NCI-H1105 treated with DMSO at 0.1 percent for 48 hours (cell line): Measurements from ENCODE around the gene MYO1A.
A peak's percentile ranks its signal among the peaks of the same experiment; 100 is the strongest.

ENCODE experiments used
- DNase-seq: peaks from one replicate; lab custom pipeline; 2025; lab: John Stamatoyannopoulos, UW

Gene MYO1A

DNA sequence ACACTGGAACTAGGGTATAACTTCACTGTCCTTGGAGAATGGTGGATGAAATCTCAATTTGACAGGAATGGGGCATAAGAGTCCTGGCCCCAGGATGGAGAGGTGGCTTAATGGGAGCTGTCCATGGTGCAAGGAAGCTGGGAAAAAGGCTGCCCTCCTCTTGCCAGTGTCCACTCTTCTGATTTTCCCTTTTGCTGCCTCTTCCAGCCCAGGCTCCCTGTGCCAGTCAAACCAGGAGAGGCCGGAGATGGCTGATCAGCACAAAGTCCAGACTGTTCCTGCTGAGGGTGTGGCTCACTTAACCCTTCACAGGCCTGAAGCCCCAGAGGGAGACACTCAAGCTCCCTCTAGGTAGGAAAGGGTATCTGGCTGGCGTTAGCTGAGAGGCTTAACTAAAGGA lies at the start of gene MYO1A:
Gene MYO1A (minus strand): TSS at position 240 of the 400 bp plus-strand sequence. CDS start 1,806 bp downstream, outside the sequence.
- no peak for DNase-seq

DNA sequence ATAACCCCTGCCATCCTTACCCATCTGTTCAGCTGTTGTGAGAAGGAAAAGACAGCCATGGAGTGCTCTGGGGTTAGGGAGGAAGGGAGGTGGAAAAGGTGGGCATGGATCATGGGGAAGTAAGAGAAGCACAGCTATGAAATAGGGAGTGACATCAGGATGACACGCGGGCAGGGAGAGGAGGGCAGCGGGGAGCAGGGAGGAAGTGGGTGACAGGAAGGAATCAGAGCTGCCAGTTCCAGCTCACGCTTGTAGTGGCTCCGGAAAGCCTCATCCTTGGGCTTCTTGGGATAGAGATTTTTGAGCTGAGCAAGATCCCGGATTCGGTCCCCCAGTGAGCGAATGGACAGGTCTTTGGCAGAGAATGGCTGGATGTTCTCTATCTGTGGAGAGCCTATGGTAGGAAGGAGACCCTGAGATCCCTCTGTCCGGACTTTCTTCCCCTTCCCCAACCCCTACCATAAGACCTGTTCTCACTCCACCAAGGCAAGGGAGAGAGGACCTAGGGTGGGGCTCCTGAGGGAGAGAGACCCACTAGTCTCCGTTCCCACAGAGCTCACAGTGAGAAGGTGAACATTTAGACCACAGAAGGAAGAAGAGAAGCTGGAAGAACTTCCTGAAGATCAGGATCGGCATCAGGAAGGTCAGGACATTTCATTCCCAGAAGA lies 49.3 kb upstream of the MYO1A start:
- no peak for DNase-seq

DNA sequence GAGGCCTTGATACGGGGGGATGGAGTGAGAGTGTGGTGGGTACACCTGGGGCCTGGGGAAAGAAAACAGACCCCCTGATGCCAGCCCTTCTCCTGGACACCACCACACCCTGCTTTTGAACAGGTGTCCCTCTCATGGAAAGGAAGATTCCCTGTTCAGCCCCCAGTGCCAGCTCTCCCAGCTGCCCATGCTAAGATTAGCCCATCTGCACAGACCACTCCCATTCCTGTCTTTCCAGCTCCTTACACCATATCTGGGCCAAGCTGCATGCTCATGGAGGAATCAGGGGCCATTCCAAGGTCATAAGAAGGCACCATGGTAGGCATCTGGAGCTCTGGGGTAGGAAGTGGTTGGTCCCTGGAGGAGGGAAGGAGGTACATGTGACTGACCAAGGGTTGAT lies 48.6 kb upstream of the MYO1A start:
- no peak for DNase-seq

DNA sequence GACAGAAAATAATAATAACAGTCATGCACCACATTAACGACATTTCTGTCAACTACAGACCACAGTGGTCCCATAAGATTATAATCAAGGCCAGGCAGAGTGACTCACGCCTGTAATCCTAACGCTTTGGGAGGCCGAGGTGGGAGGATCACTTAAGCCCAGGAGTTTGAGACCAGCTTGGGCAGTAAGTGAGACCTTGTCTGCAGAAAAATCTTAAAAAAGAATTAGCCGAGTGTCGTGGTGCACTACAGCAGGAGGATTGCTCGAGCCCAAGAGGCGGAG lies 47.6 kb upstream of the MYO1A start:
- DNase-seq = no peak

DNA sequence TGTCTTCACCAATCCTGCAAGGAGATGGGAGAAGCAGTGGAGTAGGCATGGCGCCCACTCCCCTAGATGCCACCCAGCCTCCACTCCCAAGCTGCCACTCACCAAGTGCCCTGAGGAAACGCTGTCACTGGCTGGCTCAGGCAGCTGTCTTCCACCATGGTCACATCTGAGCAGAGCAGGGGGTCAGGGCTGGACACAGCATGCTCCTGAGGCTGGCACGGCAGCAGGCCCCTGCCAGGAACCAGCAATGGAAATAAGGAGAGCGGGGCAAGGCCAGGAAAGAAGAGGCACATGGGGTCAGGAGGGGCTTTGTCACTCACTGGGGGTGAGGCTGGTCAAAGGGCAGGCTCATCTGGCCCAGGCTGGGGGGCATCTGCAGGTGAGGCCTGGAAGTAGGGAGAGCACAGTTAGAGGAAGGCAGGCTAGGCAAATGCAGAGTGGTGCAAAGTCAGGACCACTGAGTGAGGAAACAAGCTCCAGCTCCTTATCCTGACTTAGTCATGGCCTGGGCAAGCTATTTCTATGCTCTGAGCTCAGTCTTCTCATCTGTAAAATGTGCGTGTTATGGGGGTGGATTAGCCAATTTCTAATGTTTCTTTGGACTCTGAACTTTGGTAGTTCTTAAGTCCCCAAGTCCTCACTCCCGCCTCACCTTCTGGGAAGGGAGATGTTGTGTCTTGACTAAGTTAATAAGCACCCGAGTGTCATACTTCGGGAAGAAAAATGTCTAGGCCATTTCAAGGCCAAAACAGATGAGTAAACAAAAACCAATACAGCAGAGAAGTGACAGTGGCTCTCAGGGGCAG lies 47.0 kb upstream of the MYO1A start:
- DNase-seq = no peak

DNA sequence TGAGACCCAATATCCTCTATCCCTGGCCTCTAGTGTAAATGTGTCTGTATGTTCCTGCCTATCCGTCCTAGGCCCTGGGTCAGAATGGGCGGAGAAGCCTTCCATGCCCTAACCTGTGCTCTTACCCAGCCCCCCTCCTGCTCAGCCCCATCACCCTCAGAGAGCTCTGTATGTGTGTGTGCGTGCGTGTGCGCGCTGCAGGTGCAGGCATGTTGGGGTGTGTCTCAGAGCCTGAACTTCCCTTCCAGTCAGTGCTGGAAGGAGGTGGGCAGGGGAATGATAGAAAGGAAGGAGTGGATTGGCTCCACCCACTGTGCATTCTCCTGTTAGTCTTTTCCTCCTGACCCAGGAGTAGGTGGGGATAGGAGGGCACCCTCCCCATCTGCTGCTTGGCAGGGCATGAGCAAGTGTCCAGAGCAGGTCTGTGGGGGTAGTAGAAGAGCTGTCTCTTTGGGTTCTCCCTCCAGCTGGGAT lies 46.2 kb upstream of the MYO1A start:
- peak; percentile 72 for DNase-seq

DNA sequence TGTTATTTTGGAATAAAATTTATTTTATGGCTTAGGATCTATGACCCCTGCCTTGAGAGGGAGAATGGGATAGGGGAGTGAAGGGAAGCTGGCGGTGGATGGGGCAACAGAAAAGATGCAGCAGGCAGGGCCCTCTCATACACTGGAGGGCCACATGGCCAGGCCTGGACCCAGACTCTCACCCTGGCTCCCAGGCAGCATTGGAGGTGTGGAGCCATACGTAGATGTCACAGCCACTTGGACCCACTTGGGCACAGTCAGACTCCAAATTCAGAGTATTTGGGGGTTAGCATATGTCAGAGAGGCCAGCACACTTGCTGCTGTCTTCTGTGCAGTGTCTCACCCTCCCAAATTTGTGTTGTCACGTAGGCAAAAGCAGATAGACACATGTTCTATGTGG lies 45.5 kb upstream of the MYO1A start:
- DNase-seq = no peak

DNA sequence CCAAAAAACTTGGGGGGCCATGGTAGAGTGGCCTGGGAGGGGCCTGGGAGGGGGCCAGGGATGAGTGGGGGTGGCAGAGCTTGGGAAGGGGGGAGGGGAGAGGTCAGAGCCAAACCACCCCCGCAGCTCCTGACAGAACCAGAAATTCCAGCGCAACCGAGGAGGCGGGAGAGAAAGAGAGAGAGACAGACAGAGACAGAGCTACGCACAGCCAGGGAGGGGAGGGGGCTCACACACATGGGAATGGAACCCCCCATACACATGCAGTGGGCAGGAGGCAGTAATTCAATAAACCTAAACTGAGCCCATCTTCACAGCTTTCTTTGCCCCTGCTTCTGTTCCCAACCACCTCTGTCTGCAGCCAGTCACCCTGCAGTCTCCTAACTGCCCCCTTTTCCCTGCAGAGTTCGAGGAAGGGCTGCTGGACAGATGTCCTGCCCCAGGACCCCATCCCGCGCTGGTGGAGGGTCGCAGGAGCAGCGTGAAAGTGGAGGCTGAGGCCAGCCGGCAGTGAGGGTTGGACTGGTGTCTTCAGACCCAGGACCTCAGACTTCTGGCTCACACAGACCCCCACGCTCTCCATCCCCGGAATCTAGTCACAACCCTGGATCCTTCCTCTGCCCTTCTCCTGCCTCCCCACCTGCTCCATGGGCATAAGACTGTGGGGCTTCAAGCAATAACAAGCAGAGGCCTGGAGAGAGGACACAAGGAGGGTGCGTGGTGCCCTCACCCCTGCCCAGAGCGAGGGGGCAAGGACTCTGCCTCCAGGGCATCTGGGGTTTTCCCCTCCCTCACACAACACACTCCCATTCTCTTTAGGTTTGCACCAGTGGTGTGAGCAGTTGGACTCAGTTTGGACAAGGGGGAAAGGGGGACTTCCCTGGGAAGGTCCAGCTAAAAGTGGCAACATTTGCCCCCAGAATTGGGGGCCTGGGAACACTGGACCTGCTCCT lies 44.6 kb upstream of the MYO1A start:
- no peak for DNase-seq

DNA sequence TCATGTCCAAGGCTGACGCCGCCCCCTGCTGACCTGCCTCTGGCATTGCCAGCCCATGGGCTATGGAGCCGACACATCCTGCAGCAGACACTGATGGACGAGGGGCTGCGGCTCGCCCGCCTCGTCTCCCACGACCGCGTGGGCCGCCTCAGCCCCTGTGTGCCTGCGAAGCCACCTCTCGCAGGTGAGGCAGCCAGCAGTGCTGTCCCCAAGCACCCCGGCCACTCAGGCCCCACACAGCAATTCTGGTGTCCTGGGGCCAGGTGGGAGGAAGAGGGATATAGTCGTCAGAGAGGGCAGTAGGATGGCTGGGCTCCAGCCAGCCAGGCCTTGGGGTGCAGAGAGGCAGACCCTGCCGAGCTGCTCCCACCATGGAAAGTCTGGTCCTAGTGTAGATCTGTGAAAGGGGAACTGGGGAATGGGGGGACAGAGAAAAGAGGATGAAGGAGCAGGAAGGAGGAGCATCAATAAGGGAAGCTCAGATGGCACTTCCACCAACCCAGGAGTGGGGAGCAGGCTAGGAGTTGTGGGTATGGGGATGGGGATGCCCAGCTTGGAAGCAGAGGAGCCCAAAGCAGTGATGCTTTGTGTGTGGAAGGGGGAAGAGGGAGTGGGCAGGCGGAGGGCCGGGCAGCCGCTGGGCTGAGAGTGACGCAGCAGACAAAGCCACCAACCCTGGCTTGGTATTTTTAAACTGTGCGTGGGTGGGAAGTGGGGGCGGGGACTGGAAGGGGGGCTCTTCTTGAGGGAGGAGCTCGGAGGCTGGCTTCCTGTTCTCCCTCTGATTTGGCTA lies 43.7 kb upstream of the MYO1A start:
- no peak for DNase-seq

DNA sequence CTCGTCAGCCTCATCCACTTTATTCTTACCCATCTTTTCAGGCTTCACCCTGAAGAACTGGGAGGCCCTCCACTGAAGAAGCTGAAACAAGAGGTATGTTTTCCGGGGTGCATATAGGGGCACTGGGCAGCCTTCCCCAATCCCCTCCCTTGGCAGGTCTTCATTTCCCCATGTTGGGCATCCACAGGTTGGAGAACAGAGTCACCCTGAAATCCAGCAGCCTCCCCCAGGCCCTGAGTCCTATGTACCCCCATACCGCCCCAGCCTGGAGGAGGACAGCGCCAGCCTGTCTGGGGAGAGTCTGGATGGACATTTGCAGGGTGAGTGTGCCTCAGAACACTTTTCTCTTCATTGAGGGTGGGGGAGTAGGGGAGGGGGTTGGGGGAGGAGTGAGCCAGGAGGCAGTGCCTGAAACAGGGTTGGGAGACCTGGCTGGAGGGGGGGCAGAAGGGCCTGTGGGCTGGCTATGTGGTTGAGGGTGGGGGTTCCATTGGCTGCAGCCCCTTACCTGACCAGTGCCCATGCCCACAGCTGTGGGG lies 43.0 kb upstream of the MYO1A start:
- DNase-seq = no peak

DNA sequence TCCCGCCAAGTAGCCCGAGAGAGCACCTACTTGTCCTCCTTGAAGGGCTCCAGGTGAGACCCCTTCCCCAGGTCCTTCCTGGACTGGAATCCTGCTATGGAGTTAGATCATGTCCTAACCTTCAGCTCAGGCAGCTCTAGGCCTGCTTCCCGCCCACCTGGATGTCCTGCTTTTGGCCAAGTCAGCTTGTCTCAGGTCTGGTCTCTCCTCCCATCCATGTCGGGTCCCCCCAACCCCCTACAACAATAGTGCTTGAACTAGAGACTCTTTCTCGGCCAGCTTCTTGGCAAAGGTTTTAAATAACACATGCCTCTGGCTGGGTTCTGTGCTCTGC lies 42.6 kb upstream of the MYO1A start:
- DNase-seq = no peak

DNA sequence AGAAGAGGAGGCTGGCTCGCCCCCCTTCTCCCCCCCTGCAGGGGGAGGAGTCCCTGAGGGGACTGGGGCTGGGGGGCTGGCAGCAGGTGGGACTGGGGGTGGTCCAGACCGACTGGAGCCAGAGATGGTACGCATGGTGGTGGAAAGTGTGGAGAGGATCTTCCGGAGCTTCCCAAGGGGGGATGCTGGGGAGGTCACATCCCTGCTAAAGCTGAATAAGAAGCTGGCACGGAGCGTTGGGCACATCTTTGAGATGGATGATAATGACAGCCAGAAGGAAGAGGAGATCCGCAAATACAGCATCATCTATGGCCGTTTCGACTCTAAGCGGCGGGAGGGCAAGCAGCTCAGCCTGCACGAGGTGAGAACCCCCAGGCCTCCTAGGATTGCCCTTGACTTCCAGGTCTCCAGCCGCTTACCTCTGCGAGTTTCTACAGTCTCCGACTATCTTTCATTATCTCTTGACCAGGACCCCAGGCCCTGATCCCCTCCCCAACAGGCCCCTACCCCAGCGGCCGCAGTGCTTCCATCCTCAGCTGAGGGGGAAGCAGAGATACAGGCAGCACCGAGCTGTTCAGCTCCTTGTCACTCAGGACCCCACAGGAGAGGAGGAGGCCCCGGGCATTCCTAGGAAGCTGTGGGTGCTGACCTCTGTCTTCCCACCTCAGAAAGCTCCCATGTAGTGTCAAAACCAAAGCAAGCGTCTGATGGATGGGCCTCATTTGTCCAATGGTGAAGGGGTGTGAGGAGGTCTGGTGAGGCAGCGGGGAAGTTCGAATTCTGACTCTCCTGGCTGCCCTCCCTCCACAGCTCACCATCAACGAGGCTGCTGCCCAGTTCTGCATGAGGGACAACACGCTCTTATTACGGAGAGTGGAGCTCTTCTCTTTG lies 42.0 kb upstream of the MYO1A start:
- no peak for DNase-seq

DNA sequence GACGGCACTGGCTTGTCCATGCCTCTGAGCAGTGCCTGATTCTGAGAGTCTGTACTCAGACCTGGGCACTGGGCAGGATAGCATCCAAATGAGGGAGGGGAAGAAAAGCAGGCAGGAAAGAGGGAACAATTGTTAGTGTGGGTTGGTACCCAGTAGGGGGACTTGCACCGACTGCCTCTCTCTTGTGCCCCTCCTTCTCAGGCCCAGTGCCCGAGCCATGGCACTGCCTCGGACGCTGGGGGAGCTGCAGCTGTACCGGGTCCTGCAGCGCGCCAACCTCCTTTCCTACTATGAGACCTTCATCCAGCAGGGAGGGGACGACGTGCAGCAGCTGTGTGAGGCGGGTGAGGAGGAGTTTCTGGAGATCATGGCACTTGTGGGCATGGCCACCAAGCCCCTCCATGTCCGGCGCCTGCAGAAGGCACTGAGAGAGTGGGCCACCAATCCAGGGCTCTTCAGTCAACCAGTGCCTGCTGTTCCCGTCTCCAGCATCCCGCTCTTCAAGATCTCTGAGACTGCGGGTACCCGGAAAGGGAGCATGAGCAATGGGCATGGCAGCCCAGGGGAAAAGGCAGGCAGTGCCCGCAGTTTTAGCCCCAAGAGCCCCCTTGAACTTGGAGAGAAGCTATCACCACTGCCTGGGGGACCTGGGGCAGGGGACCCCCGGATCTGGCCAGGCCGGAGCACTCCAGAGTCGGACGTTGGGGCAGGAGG lies 41.2 kb upstream of the MYO1A start:
- DNase-seq = no peak

DNA sequence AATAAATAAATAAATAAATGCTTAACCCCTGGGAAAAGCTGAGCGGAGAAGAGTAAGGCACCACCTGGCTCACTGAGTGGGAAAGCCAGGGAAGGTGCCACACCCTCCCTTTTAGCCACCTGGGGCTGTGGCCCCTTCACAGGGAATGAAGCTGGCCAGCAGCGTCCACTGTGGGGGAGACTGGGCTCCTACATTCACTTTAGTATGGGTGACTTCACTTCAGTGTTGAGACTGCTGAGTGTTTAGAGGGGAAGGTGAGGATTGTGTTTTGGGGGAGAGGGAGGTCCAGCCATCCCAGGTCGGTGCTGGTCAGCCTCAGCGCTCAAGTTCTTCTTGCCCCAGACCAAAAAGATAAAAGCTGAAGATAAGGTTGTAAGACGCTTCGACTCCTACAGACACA lies 40.6 kb upstream of the MYO1A start:
- DNase-seq = no peak

DNA sequence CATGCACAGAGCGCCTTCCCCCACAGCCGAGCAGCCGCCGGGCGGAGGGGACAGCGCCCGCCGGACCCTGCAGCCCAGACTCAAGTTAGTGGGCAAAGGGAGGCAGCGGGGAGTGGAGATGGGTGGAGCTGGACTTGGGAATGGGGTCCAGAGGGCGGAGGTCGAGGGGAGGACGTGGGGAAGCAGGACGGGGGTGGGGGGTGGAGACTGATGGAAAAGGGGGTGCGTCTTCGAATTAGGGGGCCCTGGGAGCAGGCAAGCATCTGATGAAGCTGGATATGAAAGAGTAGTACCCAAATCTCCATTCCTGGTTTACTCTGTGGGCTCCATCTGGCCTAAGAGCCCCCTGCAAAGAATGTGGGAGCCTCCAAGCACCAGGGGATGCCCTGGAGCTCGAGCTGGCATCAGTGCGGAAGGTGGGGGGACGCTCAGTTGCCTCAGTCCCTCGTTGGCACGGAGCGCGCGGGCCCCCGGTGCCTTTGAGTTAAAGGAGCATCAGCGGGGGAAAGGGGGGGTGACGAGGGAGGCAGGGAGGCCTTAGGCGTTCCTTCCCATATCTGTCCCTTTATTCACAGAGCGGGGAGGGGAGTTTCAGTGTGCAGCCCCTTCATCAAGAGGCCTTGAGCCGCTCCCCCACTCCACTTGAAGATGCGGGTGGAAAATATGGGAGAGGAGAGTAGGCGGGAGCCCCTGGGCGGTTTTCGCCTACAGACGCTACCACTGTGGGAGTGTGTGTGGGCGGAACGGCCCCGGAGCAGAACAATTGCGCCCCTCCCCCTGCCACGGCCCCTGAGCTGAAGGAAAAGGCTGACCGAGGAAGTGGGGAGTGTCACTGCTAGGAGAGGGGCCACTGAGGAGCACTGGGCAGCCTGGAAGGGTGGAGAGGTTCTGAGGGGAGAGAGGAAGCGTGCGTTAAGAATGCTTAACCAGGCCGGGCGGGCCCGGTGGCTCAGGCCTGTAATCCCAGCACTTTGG lies 39.6 kb upstream of the MYO1A start:
- no peak for DNase-seq

DNA sequence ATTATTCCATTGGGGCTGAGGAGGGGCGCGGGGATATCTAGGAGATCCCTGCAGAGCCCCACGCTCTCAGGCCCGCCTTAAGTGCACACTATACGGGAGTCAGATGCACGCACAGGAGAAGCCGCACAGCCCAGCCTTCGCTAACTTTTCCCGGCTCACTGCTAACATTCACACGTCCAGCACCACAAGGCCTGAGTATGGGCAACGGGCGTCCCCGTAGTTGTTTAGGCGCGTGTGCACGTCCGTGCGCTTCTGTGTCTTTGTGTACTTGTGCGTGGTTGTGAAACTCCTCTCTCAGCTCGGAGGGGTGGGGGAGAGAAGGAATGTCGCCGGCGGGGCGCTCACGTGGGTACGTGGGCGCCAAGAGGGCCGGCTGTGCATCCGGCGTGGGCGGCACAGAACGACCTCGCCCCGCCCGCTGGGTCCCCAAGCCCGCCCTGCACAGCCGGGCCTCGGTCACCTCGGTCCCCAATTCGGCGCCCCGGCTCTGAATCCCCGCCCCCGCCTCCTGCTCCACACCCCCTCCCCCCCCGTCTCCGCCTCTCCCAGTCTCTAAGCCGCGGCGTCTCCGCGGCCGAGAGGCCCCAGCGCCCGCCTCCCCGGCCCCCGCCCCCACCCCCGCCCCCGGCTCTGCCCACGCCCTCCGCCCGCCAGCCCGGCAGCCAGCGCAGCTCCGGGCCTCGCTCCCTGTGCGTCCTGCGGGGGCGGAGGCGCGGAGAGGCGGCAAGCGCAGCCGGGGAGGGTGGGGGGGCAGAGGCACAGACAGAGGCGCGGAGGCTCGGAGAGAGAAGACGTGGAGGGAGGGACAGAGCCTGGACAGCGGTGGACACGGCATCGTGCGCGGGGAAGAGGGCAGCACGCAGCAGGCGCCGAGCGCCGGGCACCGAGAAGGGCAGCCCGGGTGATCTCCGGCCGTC lies 38.7 kb upstream of the MYO1A start, which contains the start of gene NAB2:
Gene NAB2 (plus strand): TSS at position 761 of the 917 bp plus-strand sequence. CDS start 158 bp downstream, outside the sequence.
- DNase-seq = peak; percentile 74

DNA sequence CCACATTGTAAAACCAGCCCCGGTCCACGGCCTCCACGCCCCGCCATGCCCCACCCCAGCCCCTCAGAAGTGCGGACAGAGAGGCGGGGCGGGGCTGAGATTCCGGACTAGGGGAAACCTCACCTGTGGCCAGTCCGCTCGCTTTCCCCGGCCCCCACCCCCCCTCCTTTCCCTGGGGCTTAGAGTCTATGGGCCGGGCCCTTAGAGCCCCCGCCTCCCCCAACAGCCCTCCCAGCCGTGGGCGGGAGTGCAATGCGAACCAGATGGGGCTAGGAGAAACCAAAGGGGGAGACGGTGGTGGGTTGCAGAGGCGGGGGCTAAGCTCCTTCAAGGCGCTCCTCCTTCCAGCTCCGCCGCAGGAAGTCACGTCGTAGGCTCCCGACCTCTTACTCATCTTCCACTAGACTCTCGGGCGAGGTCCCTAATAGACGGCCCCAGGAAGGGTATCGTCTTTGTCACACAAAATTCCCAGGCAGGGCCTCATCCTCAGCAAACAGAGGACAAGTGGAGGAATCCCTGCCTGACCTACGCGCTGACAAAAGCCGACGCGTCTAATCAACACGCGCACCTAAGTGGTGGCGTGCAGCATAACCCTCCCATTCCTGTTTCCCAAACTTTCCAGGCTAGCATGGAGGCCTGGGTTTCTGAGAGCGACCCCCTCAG lies 37.9 kb upstream of the MYO1A start:
- peak; percentile 37 for DNase-seq
